ENCODE data around the gene EPB41L2. TPM values are rescaled to one million over a fixed set of nuclear protein-coding genes. Genes with fewer than 3 reads are reported as not detected.

EPB41L2 gene
- total RNA-seq, 2 experiments from 2014 or later: 9.5 to 12.3 TPM

DNA sequence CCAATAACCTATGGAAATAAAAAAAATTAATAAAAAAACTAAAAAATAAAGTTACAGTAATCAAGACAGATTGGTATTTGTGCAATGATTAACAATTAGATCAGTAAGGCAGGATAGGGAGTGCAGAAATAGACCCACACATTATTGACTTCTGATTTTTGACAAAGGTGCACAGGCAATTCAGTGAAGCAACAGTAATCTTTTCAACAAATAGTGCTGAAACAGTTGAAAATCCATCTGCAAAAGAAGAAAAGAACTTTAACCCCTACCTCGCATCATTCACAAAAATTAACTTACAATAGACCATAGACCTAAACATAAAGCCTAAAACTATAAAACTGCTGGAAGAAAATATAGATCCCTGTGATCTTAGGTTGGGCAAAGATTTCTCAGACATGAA lies 240.3 kb downstream of the EPB41L2 start:
- POLR2A ChIA-PET: no interaction called here
- Mint-ChIP-seq H3K4me1 (ENCODE audit: low read depth) (no peaks in the 10 kb centered on the region), H3K9me3 (no peaks in the 10 kb centered on the region), H3K27ac (no peak overlapping the region), H3K4me3 (no peak overlapping the region), H3K36me3 (ENCODE audit: low read depth) (no peaks in the 10 kb centered on the region), H3K27me3 (no peaks in the 10 kb centered on the region)
- Histone ChIP-seq H3K27ac (ENCODE audit: low read depth in 1 of 2, low read length in 2 of 2) (no peak overlapping the region), H3K27me3 (ENCODE audit: control insufficient read depth in 1 of 2, insufficient read depth in 2 of 2, low read length in 2 of 2) (no peaks in the 10 kb centered on the region), H3K9me3 (ENCODE audit: control insufficient read depth in 1 of 2, insufficient read depth in 1 of 2, low read length in 2 of 2) (no peaks in the 10 kb centered on the region), H3K4me3 (ENCODE audit: low read length) (no peak overlapping the region), H3K4me1 (ENCODE audit: insufficient read depth, low read length) (no peaks in the 10 kb centered on the region), H3K36me3 (ENCODE audit: insufficient read depth, low read length) (no peaks in the 10 kb centered on the region)
- intact Hi-C loops (cut with DNase I, micrococcal nuclease): no loop called here
- ATAC-seq (ENCODE audit: poor library complexity) (no peak), DNase-seq (no peak)
- CTCF ChIA-PET: no interaction called here
- TF ChIP-seq, protein P1, sequence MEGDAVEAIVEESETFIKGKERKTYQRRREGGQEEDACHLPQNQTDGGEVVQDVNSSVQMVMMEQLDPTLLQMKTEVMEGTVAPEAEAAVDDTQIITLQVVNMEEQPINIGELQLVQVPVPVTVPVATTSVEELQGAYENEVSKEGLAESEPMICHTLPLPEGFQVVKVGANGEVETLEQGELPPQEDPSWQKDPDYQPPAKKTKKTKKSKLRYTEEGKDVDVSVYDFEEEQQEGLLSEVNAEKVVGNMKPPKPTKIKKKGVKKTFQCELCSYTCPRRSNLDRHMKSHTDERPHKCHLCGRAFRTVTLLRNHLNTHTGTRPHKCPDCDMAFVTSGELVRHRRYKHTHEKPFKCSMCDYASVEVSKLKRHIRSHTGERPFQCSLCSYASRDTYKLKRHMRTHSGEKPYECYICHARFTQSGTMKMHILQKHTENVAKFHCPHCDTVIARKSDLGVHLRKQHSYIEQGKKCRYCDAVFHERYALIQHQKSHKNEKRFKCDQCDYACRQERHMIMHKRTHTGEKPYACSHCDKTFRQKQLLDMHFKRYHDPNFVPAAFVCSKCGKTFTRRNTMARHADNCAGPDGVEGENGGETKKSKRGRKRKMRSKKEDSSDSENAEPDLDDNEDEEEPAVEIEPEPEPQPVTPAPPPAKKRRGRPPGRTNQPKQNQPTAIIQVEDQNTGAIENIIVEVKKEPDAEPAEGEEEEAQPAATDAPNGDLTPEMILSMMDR (IDR thresholded peaks at IDR 0.05): no peak

DNA sequence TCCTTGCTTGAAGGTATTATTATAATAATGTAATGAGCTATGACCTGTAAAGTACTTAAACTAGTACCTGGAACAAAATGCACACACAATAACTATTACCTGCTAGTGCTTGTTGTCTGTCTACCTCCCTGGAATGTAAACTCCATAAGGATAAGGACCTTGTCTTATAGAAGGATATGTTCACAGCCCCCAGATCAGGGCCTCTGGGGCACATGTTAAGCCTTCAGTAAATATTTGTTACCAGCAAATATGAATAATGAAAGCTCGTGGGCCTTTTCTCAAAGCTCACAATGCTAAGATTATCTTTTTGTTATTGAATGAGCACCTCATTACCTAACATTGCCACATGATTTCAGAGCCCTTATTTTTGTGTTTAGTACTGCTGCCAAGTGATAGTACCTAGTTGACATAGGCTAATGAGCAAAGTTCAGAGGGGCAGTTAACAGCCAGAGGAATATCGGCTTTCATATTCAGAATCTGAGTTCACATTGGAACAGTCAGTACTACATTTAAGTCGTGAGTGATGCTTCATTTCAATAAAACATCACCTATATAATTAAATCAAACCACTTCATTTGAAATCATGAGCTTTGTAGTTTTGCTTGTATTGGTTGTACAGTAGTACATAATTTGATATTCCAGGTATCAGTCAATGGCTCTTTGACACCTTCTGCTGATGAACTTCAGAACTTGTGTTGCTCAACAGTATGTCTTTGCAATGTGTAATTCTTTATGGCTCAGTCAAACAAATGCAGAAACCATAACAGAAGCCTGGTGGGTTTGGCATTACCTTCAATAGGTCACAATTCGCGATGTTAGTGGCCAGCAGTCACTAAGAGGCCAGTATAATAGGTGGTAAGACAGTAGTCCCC lies 247.6 kb downstream of the EPB41L2 start:
- Histone ChIP-seq H3K4me3 (ENCODE audit: low read length) (no peak overlapping the region), H3K36me3 (ENCODE audit: insufficient read depth, low read length) (no peaks in the 10 kb centered on the region), H3K4me1 (ENCODE audit: insufficient read depth, low read length) (no peaks in the 10 kb centered on the region), H3K27me3 (ENCODE audit: control insufficient read depth in 1 of 2, insufficient read depth in 2 of 2, low read length in 2 of 2) (peaks cover 0 to 5% of the 10 kb centered on the region in 2 experiments), H3K27ac (ENCODE audit: low read depth in 1 of 2, low read length in 2 of 2) (no peak overlapping the region), H3K9me3 (ENCODE audit: control insufficient read depth in 1 of 2, insufficient read depth in 1 of 2, low read length in 2 of 2) (no peaks in the 10 kb centered on the region)
- TF ChIP-seq, protein P1 (IDR thresholded peaks at IDR 0.05): no peak
- no peak overlapping the region for H3K27ac Mint-ChIP-seq
- no peaks in the 10 kb centered on the region for H3K27me3 Mint-ChIP-seq
- no peaks in the 10 kb centered on the region for H3K36me3 Mint-ChIP-seq (ENCODE audit: low read depth)
- H3K4me3 Mint-ChIP-seq: no peak overlapping the region
- no peaks in the 10 kb centered on the region for H3K4me1 Mint-ChIP-seq (ENCODE audit: low read depth)
- CTCF ChIA-PET: no interaction called here
- intact Hi-C loops (cut with DNase I, micrococcal nuclease): no loop called here
- POLR2A ChIA-PET: no interaction called here
- no peak for ATAC-seq (ENCODE audit: poor library complexity)
- H3K9me3 Mint-ChIP-seq: no peaks in the 10 kb centered on the region
- DNase-seq: no peak

DNA sequence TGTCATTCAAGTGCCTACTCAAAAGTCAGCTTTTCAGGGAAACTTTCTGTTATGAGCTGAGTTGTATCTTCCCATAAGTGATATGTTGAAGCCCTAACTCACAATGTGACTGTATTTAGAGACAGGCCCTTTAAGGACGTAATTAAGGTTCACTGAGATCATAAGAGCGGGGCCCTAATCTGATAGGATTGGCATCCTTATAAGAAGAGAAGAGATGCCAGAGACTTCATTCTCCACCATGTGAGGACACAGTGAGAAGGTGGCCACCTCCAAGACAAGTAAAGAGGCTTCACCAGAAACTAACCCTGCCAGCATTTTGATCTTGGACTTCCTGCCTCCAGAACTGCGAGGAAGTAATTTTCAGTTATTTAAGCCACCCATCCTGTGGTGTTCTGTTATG lies 248.5 kb downstream of the EPB41L2 start:
- no peaks in the 10 kb centered on the region for H3K36me3 Mint-ChIP-seq (ENCODE audit: low read depth)
- H3K9me3 Mint-ChIP-seq: no peaks in the 10 kb centered on the region
- ATAC-seq (ENCODE audit: poor library complexity): no peak
- H3K9me3 ChIP-seq (ENCODE audit: control insufficient read depth in 1 of 2, insufficient read depth in 1 of 2, low read length in 2 of 2): no peaks in the 10 kb centered on the region
- ChIA-PET CTCF (no interaction called here), POLR2A (no interaction called here)
- H3K4me1 Mint-ChIP-seq (ENCODE audit: low read depth): no peaks in the 10 kb centered on the region
- DNase-seq: no peak
- H3K27ac Mint-ChIP-seq: no peak overlapping the region
- no peak overlapping the region for H3K27ac ChIP-seq (ENCODE audit: low read depth in 1 of 2, low read length in 2 of 2)
- no peak overlapping the region for H3K4me3 ChIP-seq (ENCODE audit: low read length)
- H3K36me3 ChIP-seq (ENCODE audit: insufficient read depth, low read length): no peaks in the 10 kb centered on the region
- no peaks in the 10 kb centered on the region for H3K27me3 Mint-ChIP-seq
- H3K4me1 ChIP-seq (ENCODE audit: insufficient read depth, low read length): no peaks in the 10 kb centered on the region
- TF ChIP-seq, protein P1 (IDR thresholded peaks at IDR 0.05): no peak
- intact Hi-C loops (cut with DNase I, micrococcal nuclease): no loop called here
- H3K27me3 ChIP-seq (ENCODE audit: control insufficient read depth in 1 of 2, insufficient read depth in 2 of 2, low read length in 2 of 2): peaks cover 0 to 5% of the 10 kb centered on the region in 2 experiments
- H3K4me3 Mint-ChIP-seq: no peak overlapping the region

All from CD4-positive, alpha-beta T cell (primary cell).